Stimulated activated naive CD4-positive, alpha-beta T cell treated with Interleukin-2 at 50 U/mL for 16 hours (primary cell): Measurements from ENCODE around the gene VSIR.

Experiments used
- DNase-seq: peaks from one replicate; lab custom pipeline; 2025; lab: John Stamatoyannopoulos, UW

The VSIR gene

GRCh38 chr10:71763352-71764127 is 9.8 kb downstream of the VSIR start:
- DNase-seq: no peak

GRCh38 chr10:71762324-71762723 is 11.0 kb downstream of the VSIR start:
- DNase-seq: no peak

- DNase-seq: no peak
Measured at GRCh38 chr10:71761541-71762113, 11.7 kb downstream of the VSIR start.

GRCh38 chr10:71761105-71761511 is 12.2 kb downstream of the VSIR start:
- DNase-seq: peak; percentile 51

- no peak for DNase-seq
Measured at GRCh38 chr10:71757399-71757922, 15.9 kb downstream of the VSIR start.

- DNase-seq: no peak
Measured at GRCh38 chr10:71756311-71757191, 16.8 kb downstream of the VSIR start.

- DNase-seq: no peak
Measured at GRCh38 chr10:71755179-71755879, 18.0 kb downstream of the VSIR start.

- DNase-seq: no peak
Measured at GRCh38 chr10:71754562-71754961, 18.8 kb downstream of the VSIR start.

GRCh38 chr10:71753960-71754505 is 19.3 kb downstream of the VSIR start:
- DNase-seq: no peak

- no peak for DNase-seq
Measured at GRCh38 chr10:71753091-71753959, 20.0 kb downstream of the VSIR start.

- DNase-seq: no peak
Measured at GRCh38 chr10:71752391-71753090, 20.8 kb downstream of the VSIR start.

GRCh38 chr10:71751515-71752224 is 21.6 kb downstream of the VSIR start:
- no peak for DNase-seq

- DNase-seq: no peak
Measured at GRCh38 chr10:71750986-71751385, 22.3 kb downstream of the VSIR start.

- DNase-seq: no peak
Measured at GRCh38 chr10:71750124-71750841, 23.0 kb downstream of the VSIR start.

GRCh38 chr10:71749396-71749795 is 23.9 kb downstream of the VSIR start:
- no peak for DNase-seq

- DNase-seq: peak; percentile 60
Measured at GRCh38 chr10:71748671-71749191, 24.6 kb downstream of the VSIR start.

GRCh38 chr10:71747551-71748523 is 25.5 kb downstream of the VSIR start:
- no peak for DNase-seq
